Activated CD8-positive, alpha-beta memory T cell treated with anti-CD3 and anti-CD28 coated beads, Interleukin-2, amount 50 U/mL, for 1 hour (primary cell): ENCODE results near the gene CRYM.
"Not testable (repeated sequence)": the region's sequence is repeated elsewhere in the genome, so short reads cannot be mapped to it uniquely, and the experiment has no call there.

Experiments
- DNase-seq: peaks from one replicate; pipeline ENCODE4 v3.0.0-alpha.2; 2020; ENCODE audit errors: extremely low read depth

CRYM gene

GRCh38 chr16:21279501-21279900 lies 1.4 kb upstream of the CRYM start:
- DNase-seq, result no peak

- no peak for DNase-seq
Observed at GRCh38 chr16:21277045-21277926, 804 bp downstream of the CRYM start.

- no peak for DNase-seq
Observed at GRCh38 chr16:21276090-21276489, 2.0 kb downstream of the CRYM start.

- DNase-seq, result no peak
Observed at GRCh38 chr16:21275529-21275928, 2.6 kb downstream of the CRYM start.

- DNase-seq, result no peak
Observed at GRCh38 chr16:21274172-21274726, 3.8 kb downstream of the CRYM start.

- DNase-seq, result not testable (repeated sequence)
Observed at GRCh38 chr16:21272763-21273162, 5.3 kb downstream of the CRYM start.

GRCh38 chr16:21272253-21272652 lies 5.8 kb downstream of the CRYM start:
- no peak for DNase-seq

GRCh38 chr16:21268236-21268635 lies 9.9 kb downstream of the CRYM start:
- DNase-seq, result no peak

GRCh38 chr16:21267298-21267697 lies 10.8 kb downstream of the CRYM start:
- no peak for DNase-seq

- no peak for DNase-seq
Observed at GRCh38 chr16:21265104-21265837, 12.8 kb downstream of the CRYM start.

- DNase-seq, result no peak
Observed at GRCh38 chr16:21264571-21265036, 13.5 kb downstream of the CRYM start.

GRCh38 chr16:21263640-21264570 lies 14.2 kb downstream of the CRYM start:
- no peak for DNase-seq

GRCh38 chr16:21262779-21263639 lies 15.1 kb downstream of the CRYM start:
- no peak for DNase-seq

- no peak for DNase-seq
Observed at GRCh38 chr16:21260870-21261791, 17.0 kb downstream of the CRYM start.

- DNase-seq, result no peak
Observed at GRCh38 chr16:21257284-21257683, 20.8 kb downstream of the CRYM start.

GRCh38 chr16:21256636-21257035 lies 21.5 kb downstream of the CRYM start:
- DNase-seq, result no peak

- DNase-seq, result no peak
Observed at GRCh38 chr16:21253470-21253869, 24.6 kb downstream of the CRYM start.

GRCh38 chr16:21250072-21250923 lies 27.8 kb downstream of the CRYM start:
- DNase-seq, result no peak
